Stimulated activated CD8-positive, alpha-beta memory T cell treated with anti-CD3 and anti-CD28 coated beads, Interleukin-2, amount 100 ng/mL, for 1 hour (primary cell): ENCODE measurements around the gene SFXN4.
A peak's percentile ranks its signal among the peaks of the same experiment; 100 is the strongest.

Experiments
- DNase-seq, 2 donors: peaks; one replicate each; pipeline ENCODE4 v3.0.0-alpha.2; 2020; ENCODE audit warnings: low read depth in 2 of 2

SFXN4 gene

DNA sequence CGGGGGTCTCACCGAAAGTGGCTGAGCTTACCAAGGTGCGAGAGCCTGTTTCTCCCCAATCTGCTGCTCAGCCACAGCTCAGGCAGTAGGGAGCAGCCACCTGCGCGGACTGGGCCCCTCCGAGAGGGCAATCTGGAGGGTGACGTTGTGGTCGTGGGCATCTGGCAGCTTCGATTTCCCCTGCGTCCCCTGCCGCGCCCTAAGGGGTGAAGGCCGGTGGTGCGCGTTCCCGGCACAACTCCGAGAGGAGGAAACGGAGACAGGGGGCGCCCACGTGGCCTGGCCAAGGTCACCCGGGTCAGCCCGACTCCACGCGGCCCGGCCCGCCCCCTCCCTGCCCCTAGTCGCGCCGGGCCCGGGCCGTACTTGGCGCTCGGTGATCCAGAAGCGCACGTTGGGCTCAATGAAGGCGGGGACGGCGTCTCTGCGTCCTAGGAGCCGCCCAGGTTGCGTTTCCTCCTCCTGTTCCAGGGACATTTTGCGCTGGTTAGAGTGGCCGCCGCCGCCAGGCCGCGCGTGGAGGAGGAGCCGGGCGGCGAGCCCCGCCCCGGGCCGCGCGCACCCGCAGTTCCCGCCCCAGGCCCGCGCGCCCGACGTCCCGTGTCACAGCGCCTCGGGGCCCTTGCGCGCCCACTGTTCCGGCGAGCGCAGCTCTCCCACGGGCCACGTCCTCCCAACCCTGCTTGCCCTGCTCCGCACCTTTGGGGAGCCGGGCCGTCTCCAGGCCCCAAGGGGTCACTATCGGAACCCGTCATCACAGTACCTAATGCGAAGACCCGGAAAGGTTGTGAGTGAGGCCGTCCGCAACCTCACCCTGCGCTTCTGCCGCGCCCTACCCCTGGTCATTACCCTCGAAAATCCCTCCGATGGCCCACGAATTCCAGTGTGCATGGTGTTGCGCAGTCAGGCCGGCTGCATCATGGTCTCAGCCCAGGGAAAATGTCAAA is at the start of gene SFXN4:
Gene SFXN4, minus strand, starts transcription at position 544 of the 947 bp plus-strand sequence. Its CDS starts 67 bp downstream, at position 477.
- peak; percentile 59 to 62 for DNase-seq

DNA sequence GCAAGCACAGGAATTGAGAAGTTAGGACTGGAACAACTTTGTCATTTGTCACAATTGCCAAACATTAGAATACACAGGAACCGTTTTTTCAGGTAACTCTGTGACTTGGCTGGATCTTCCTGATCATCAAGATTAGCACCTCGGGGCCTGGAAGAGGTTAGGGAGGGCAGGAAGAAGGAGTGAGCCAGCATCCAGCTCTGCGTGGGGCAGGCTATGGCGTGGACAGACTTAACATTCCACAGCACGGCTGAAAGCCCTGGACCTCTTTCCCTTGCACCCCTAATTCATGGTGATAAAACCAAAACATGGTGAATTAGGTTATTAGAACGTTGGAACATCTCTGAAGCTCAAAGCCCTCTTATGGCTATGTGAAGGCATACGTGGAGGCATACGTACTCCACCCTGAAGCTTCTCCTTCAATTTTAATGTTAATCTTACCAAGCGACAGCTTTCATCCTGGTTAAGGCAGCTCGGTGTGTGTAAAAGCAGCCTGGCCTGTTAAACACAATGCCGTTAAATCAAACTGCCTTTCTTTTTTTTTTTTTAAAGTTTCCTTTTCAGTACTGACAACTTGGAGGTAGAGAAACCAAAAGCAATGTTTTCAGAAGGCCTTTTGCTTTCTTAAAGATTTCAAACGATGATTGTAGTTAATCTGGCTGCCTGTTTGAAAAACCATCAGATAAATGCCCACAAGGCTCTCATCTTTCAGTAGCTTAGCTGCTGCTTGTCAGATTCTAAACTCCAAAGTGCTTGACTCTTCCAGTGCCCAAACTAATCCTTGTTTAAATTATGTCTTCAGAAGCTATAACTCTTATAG is 46.3 kb upstream of the SFXN4 start:
- no peak for DNase-seq

DNA sequence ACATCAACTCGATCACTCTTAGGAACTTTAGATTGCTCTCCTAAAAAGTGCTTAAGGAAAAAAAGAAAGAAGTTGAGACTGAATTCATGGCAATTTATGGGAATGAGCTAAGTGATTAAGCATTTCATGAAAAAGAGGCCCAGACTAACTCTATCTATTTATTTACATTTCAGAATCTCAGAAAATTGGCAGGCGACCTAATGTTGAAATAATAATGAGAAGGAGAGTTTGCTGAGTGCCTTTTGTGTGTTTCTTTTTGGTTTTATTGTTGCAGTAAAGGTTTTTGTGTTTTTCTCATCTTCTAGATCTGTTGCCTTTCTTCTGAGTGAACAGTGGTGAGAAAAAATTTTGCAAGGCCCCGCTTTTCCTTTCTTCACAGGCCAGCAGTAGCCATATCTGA is 45.7 kb upstream of the SFXN4 start:
- DNase-seq, result no peak

DNA sequence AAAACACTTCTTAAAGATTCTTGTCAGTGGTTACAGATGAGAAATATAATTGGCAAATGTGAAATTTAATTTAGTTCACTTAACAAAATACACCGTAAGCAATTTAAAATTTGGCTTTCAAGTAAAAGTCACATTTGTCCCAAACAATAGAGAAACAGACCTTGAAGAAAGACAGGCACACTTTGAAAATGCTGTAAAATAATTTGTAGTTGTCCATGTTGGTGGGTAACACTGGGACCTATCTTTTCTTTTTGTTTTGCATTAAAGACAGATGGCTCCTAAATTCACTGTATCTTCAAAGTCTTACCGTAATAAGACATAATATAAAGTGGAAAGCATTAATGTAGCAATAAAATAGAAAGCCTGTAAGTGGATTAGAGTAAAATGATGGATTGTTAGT is 45.1 kb upstream of the SFXN4 start:
- DNase-seq, result no peak

- no peak for DNase-seq
Observed at GRCh38 chr10:119209736-119210355, 44.3 kb upstream of the SFXN4 start.

DNA sequence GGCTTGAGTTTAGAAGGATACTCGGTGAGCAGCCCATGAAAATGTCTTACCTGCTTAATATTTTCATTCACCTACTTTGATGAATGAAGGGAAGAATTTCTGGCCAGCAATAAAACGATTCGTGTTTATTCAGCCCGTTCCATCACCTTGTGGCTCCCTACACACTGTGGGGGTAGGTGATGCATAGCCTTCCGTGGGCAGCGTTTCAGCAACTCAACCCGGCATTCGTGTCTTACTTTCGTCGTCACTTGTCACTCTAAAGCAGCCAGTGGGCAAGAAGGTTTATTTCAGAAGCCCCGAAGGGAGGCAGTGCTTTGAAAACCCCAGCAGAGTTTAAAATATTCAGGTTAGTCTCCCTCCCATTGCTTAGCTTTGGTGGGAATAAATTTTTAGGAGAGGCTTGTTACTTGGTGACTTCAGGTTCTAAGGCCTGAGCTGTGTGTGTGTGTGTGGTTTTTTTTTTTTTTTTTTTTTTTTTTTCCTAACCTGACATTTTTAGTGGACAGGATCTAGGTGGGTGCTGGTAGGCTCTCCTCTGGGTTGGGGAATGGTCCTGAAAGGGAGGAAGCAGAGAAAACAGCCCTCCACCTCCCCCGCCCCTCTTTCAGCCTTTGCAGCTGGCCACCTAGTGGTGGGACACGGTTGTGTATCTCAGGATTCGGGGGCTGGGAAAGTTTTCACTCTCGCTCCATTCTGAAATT is 43.7 kb upstream of the SFXN4 start:
- DNase-seq, result peak; percentile 20 to 30

GRCh38 chr10:119208553-119208940 is 43.0 kb upstream of the SFXN4 start:
- no peak for DNase-seq

GRCh38 chr10:119207713-119208552 is 42.4 kb upstream of the SFXN4 start:
- peak in 1 of 2 donors; percentile 10 for DNase-seq

GRCh38 chr10:119207366-119207666 is 41.8 kb upstream of the SFXN4 start, which contains the start of gene GRK5:
Gene GRK5, plus strand, starts transcription at chr10:119207571. Its CDS starts 347 bp downstream, at chr10:119207918.
- peak; percentile 86 to 92 for DNase-seq

- peak; percentile 46 to 50 for DNase-seq
Observed at GRCh38 chr10:119206603-119207365, 41.3 kb upstream of the SFXN4 start.

- DNase-seq, result no peak
Observed at GRCh38 chr10:119205894-119206602, 40.5 kb upstream of the SFXN4 start.

DNA sequence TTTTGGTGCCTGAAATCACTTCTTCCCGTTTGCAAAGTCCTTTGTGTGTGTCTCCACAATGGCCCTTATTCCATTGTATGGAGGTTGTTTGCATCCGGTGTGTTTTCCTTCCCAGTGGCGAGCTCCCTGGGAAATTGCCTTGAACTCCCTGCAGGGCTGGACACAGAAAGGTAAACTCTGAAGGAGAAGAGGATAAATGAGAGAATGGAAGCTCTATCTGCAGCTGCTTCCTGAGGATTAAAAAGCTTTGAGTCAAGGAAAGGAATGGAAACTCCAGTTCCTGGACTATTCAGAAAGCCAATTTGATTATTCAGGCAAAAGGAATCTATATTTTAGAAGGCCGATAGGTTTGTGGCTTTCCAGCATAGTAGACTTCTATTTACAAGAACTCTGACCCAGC is 37.5 kb upstream of the SFXN4 start:
- DNase-seq, result no peak

- DNase-seq, result no peak
Observed at GRCh38 chr10:119201233-119201632, 35.7 kb upstream of the SFXN4 start.

GRCh38 chr10:119199231-119199992 is 33.9 kb upstream of the SFXN4 start:
- DNase-seq, result no peak

GRCh38 chr10:119198438-119198837 is 32.9 kb upstream of the SFXN4 start:
- no peak for DNase-seq

- DNase-seq, result no peak
Observed at GRCh38 chr10:119197921-119198320, 32.4 kb upstream of the SFXN4 start.

DNA sequence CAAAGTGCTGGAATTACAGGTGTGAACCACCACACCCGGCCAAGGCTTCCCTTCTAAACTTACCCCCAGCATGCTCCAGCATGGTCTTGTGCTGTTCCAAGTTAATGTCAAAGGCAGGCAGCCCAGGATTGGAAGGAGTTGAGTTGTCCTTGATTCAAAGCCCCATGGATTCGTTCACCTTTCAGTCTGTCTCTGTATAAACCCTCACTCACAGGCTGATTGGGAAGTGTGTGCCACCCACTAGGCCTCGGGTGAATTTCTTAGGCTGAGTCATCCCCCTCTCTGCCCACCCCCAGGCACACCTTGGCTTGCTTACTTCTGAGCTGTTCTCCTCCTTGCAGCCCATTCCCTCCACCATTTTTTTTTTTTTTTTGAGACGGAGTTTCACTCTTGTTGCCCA is 26.4 kb upstream of the SFXN4 start:
- DNase-seq, result no peak

- no peak for DNase-seq
Observed at GRCh38 chr10:119190954-119191785, 25.7 kb upstream of the SFXN4 start.
